K562 (cell line): Measurements from ENCODE around the gene DNM1. TPM values are rescaled to one million over a fixed set of nuclear protein-coding genes. Genes with fewer than 3 reads are reported as not detected.
A peak's percentile ranks its signal among the peaks of the same experiment; 100 is the strongest.

ENCODE experiments used
- ATAC-seq: fragments of 200-7000 bp; cut with Tn5 transposase; 3 replicates; pipeline ENCODE4 v1.9.1; 2020; ENCODE audit warnings: moderate library complexity
- BruUV-seq: library from RNA; stranded (reverse); fragments of 400-500 nt; replicated peaks from 2 replicates; lab custom pipeline; 2021; lab: Mats Ljungman, UMichigan
- CTCF ChIA-PET: fragments of 300-600 bp; formaldehyde crosslinking; extraction: SDS; loops from one replicate; lab custom pipeline; 2021; ENCODE audit warnings: low intra/inter-chr PET ratio; lab: Yijun Ruan, JAX
- POLR2A ChIA-PET: fragments of 300-600, 350-650 bp; sonication (Branson Sonifier 250); formaldehyde crosslinking; extraction: SDS; loops from one replicate; lab custom pipeline; 2021; ENCODE audit warnings: antibody characterized with exemption, inconsistent platforms; lab: Yijun Ruan, JAX
- DNase-seq, 4 experiments: peaks; one replicate each; pipeline versions ENCODE4 v3.0.0 to v3.0.0-alpha.2; 2011 to 2018; ENCODE audit warnings: low spot score in 3 of 4, mixed read lengths in 3 of 4; ENCODE audit errors: extremely low read depth in 1 of 4
- FAIRE-seq: peaks from 2 replicates; lab custom pipeline; 2011; peaks lifted over from hg19 to GRCh38; lab: Jason Lieb, UNC
- H2AFZ ChIP-seq: 2 replicates; pipeline ENCODE4 v1.6.0; 2011; ENCODE audit warnings: low read depth, low read length, control low read depth, inconsistent platforms
- H3K27ac ChIP-seq: fragments of 200-600 bp; 3 replicates; pipeline ENCODE4 v1.8.0; 2011; ENCODE audit warnings: low read depth, mild to moderate bottlenecking, control low read depth, inconsistent platforms, low read length, moderate library complexity, mixed read lengths; ENCODE audit errors: extremely low read depth
- H3K27me3 ChIP-seq, 2 experiments: fragments of 300-600 bp in 1 of 2; 2 replicates in 1 of 2; 3 replicates in 1 of 2; pipeline versions ENCODE4 v1.6.0 to v1.8.0; 2011; ENCODE audit warnings: inconsistent platforms in 2 of 2, low read length in 2 of 2, mild to moderate bottlenecking in 1 of 2, mixed read lengths in 1 of 2, moderate library complexity in 1 of 2; ENCODE audit not compliant: control insufficient read depth in 2 of 2, insufficient read depth in 2 of 2
- H3K36me3 ChIP-seq: fragments of 300-600 bp; 3 replicates; pipeline ENCODE4 v1.8.0; 2011; ENCODE audit warnings: mild to moderate bottlenecking, low read length, inconsistent platforms; ENCODE audit not compliant: control insufficient read depth, insufficient read depth
- H3K4me1 ChIP-seq, 2 experiments: fragments of 200-600 bp in 1 of 2; replicated peaks in 1 of 2; 2 replicates in 1 of 2; 3 replicates in 1 of 2; pipeline versions ENCODE4 v1.5.1 to v1.8.0; 2011; ENCODE audit warnings: inconsistent platforms in 2 of 2, low read length in 2 of 2, mild to moderate bottlenecking in 1 of 2, mixed read lengths in 1 of 2, moderate library complexity in 1 of 2; ENCODE audit not compliant: control insufficient read depth in 2 of 2, insufficient read depth in 2 of 2
- H3K4me2 ChIP-seq: 2 replicates; pipeline ENCODE4 v1.6.1; 2011; ENCODE audit warnings: low read length, control low read depth, inconsistent platforms, mixed read lengths; ENCODE audit not compliant: insufficient read depth
- H3K4me3 ChIP-seq: fragments of 200-600 bp; sonication (generic), shearing (Covaris generic); 2 replicates; pipeline ENCODE4 v1.5.1; 2016; ENCODE audit warnings: control low read depth, inconsistent platforms
- H3K79me2 ChIP-seq: fragments of 200-600 bp; 3 replicates; pipeline ENCODE4 v1.8.0; 2011; ENCODE audit warnings: low read length, inconsistent platforms; ENCODE audit not compliant: control insufficient read depth, insufficient read depth
- H3K9ac ChIP-seq, 2 experiments: 2 replicates each; pipeline versions ENCODE4 v1.6.0 to v1.6.1; 2011; ENCODE audit warnings: low read depth in 2 of 2, low read length in 2 of 2, control low read depth in 1 of 2, inconsistent platforms in 1 of 2, mild to moderate bottlenecking in 1 of 2, mixed read lengths in 1 of 2; ENCODE audit not compliant: insufficient read depth in 1 of 2
- H3K9me1 ChIP-seq: one replicate; pipeline ENCODE4 v1.6.0; 2011; ENCODE audit warnings: inconsistent platforms, mild to moderate bottlenecking, low read length, moderate library complexity; ENCODE audit not compliant: control insufficient read depth, insufficient read depth
- H3K9me3 ChIP-seq: replicated peaks from 2 replicates; pipeline ENCODE4 v1.5.1; 2011; ENCODE audit warnings: low read depth, low read length, inconsistent platforms; ENCODE audit not compliant: control insufficient read depth, insufficient read depth
- H4K20me1 ChIP-seq: replicated peaks from 2 replicates; pipeline ENCODE4 v1.6.1; 2011; ENCODE audit warnings: low read length, inconsistent platforms, mixed read lengths; ENCODE audit not compliant: control insufficient read depth, insufficient read depth
- HBP1 ChIP-seq: fragments of 450-650 bp; formaldehyde crosslinking; IDR thresholded peaks from 2 replicates; pipeline ENCODE4 v1.4.0; 2022; ENCODE audit warnings: missing genetic modification characterization
- HDAC1 ChIP-seq, 2 experiments: fragments of 450-650 bp; IDR thresholded peaks; 2 replicates each; pipeline ENCODE4 v1.6.1; 2016 to 2017; ENCODE audit warnings: inconsistent platforms in 1 of 2, mild to moderate bottlenecking in 1 of 2, moderate library complexity in 1 of 2
- HNRNPLL ChIP-seq: fragments of 200-400 bp; formaldehyde crosslinking; IDR thresholded peaks from 2 replicates; pipeline ENCODE4 v1.6.1; 2017; ENCODE audit warnings: low read length, low read depth, mild to moderate bottlenecking; ENCODE audit not compliant: poor library complexity, severe bottlenecking
- KAT2B ChIP-seq: IDR thresholded peaks from one replicate; pipeline ENCODE4 v1.6.1; 2012; ENCODE audit warnings: low read depth, mild to moderate bottlenecking, control low read depth, inconsistent platforms, low read length, moderate library complexity
- KLF1 ChIP-seq: fragments of 450-650 bp; IDR thresholded peaks from 2 replicates; pipeline ENCODE4 v1.6.1; 2016; ENCODE audit warnings: missing genetic modification characterization, missing compliant biosample characterization
- LARP7 ChIP-seq: fragments of 450-650 bp; IDR thresholded peaks from 2 replicates; pipeline ENCODE4 v1.6.1; 2016
- MAZ ChIP-seq, 2 experiments: fragments of 450-650 bp in 1 of 2; sonication (generic) in 1 of 2; formaldehyde crosslinking; IDR thresholded peaks in 1 of 2; conservative IDR thresholded peaks in 1 of 2; 2 replicates each; pipeline versions ENCODE4 v1.4.0 to v1.5.0; 2020; ENCODE audit warnings: mild to moderate bottlenecking in 1 of 2, missing genetic modification reagents in 1 of 2
- MYC ChIP-seq, 2 experiments: fragments of 250-450 bp in 1 of 2; sonication (Bioruptor Pico) in 1 of 2; IDR thresholded peaks; 2 replicates each; pipeline versions ENCODE4 v1.5.1 to v1.6.1; 2012 to 2021; ENCODE audit warnings: low read depth in 2 of 2, borderline replicate concordance in 1 of 2, improper control_type of control experiment in 1 of 2, low read length in 1 of 2, mild to moderate bottlenecking in 1 of 2, moderate library complexity in 1 of 2
- POLR3G ChIP-seq: IDR thresholded peaks from 2 replicates; pipeline ENCODE4 v1.6.1; 2011; ENCODE audit not compliant: insufficient read length, insufficient replicate concordance; ENCODE audit errors: extremely low read depth
- SAP30 ChIP-seq: fragments of 200-600 bp; sonication (generic); IDR thresholded peaks from 2 replicates; pipeline ENCODE4 v1.6.1; 2012; ENCODE audit warnings: borderline replicate concordance, low read depth, mild to moderate bottlenecking, moderate library complexity, low read length, control low read depth, inconsistent platforms; ENCODE audit not compliant: insufficient read depth, poor library complexity, severe bottlenecking
- SIN3B ChIP-seq: fragments of 450-650 bp; IDR thresholded peaks from 2 replicates; pipeline ENCODE4 v1.6.1; 2017; ENCODE audit warnings: low read depth, mild to moderate bottlenecking, moderate library complexity
- SOX6 ChIP-seq: fragments of 450-650 bp; IDR thresholded peaks from 2 replicates; pipeline ENCODE4 v1.6.1; 2014; ENCODE audit warnings: mild to moderate bottlenecking
- SREBF1 ChIP-seq: fragments of 150-350 bp; IDR thresholded peaks from 2 replicates; pipeline ENCODE4 v1.6.1; 2014; ENCODE audit warnings: antibody characterized with exemption, low read depth, low read length, borderline replicate concordance
- ZNF165 ChIP-seq: fragments of 250-450 bp; sonication (Bioruptor Pico); IDR thresholded peaks from 2 replicates; pipeline ENCODE4 v1.4.0; 2020; ENCODE audit warnings: borderline replicate concordance
- ZNF212 ChIP-seq: fragments of 450-650 bp; formaldehyde crosslinking; IDR thresholded peaks from 2 replicates; pipeline ENCODE4 v1.4.0; 2020; ENCODE audit warnings: mild to moderate bottlenecking
- ZNF583 ChIP-seq: fragments of 250-450 bp; sonication (Bioruptor Pico); IDR thresholded peaks from 2 replicates; pipeline ENCODE4 v1.4.0; 2020
- WGBS: fragments of 100-300 bp; shearing (Covaris generic); methylation state at CpG from one replicate; pipeline ENCODE4 v1.1.6; 2016; ENCODE audit warnings: low coverage, mixed read lengths; ENCODE audit not compliant: insufficient coverage; ENCODE audit errors: missing lambda C conversion rate; 5-methylcytosine and 5-hydroxymethylcytosine counted together
- in situ Hi-C: fragments of 300-500 bp; cut with MboI; formaldehyde crosslinking; loops from 4 replicates; pipeline ENCODE4 v1.15.0; 2018; ENCODE audit warnings: inconsistent platforms, mixed read lengths
- intact Hi-C: fragments of 100-400 bp; cut with micrococcal nuclease; formaldehyde crosslinking; loops from 2 replicates; pipeline ENCODE4 v1.14.2; 2022
- polyA plus RNA-seq, 8 experiments: library from polyadenylated mRNA; depleted of rRNA in 4 of 8; stranded (reverse) in 5 of 8; unstranded in 3 of 8; fragments of >200 nt; fragmentation: Nextera tagmentation in 2 of 8; fragmentation: Illumina TruSeq in 1 of 8; extraction: Ambion mirVana in 2 of 8; extraction: Trizol in 1 of 8; gene quantifications; 2 replicates each; pipeline versions ENCODE4 v1.2.1 to v1.2.3, GENCODE V29; 2011 to 2014; ENCODE audit warnings: inconsistent platforms in 1 of 8, missing spikeins in 1 of 8
- total RNA-seq, 7 experiments: library from RNA; depleted of rRNA in 6 of 7; stranded (reverse); fragments of >200 nt in 6 of 7; fragmentation: Illumina TruSeq in 2 of 7; extraction: Trizol in 2 of 7; gene quantifications; 2 replicates each; pipeline versions ENCODE4 v1.2.1 to v1.2.3, GENCODE V29; 2011 to 2021; ENCODE audit warnings: low replicate concordance in 1 of 7

DNM1 gene
- total and polyA plus RNA-seq, 9 of the 15 experiments (the other 6 are each of a cell fraction or from before 2014, with no cell fraction given), result 0.39 to 23.1 (median 9.1) TPM

- ChIA-PET POLR2A (interaction anchor here (0.6 to 3.4 kb wide), 11 partner anchors 10 to 1066 kb away, joined by 3 to 27 read pairs (median 4); no protein-coding TSS in a partner anchor), CTCF (interaction anchor here (0.6 kb wide), 1 partner anchor 12 kb away, joined by 3 read pairs; no protein-coding TSS in a partner anchor)
- peak overlapping the region; percentile 61 for H3K27ac ChIP-seq
- no peaks in the 10 kb centered on the region for H3K9me3 ChIP-seq
- H4K20me1 ChIP-seq, result peaks cover 5% of the 10 kb centered on the region; the same call in 1 of the 2 replicates
- peak overlapping the region; percentile 83 for H3K4me2 ChIP-seq
- H3K4me1 ChIP-seq, result peaks cover 55 to 70% of the 10 kb centered on the region in 2 experiments
- no peaks in the 10 kb centered on the region for H3K27me3 ChIP-seq
- H3K36me3 ChIP-seq, result peaks cover 23% of the 10 kb centered on the region; the same call in 2 of the 3 replicates
- peak overlapping the region; percentile 72 for H3K4me3 ChIP-seq
- ATAC-seq, result peak; percentile 0; the same call in 2 of the 3 replicates
- BruUV-seq, result no TSS peak
- no peak for FAIRE-seq
- H3K9ac ChIP-seq, result peak overlapping the region; percentile 67 to 96
- H3K9me1 ChIP-seq, result no peaks in the 10 kb centered on the region
- H3K79me2 ChIP-seq, result peaks cover 29% of the 10 kb centered on the region; the same call in 2 of the 3 replicates
- intact Hi-C loops, result loop anchor here (2.0 kb wide), 1 partner anchor 26 kb away; the partner anchor contains the start of genes GOLGA2 and SWI5
- 7% methylated on average over 43 of the region's 43 CpGs for WGBS
- DNase-seq, result peak in 3 of 4 experiments; percentile 29 to 55 (median 36)
- H2AFZ ChIP-seq, result peak overlapping the region; percentile 32
- in situ Hi-C loops, result no loop called here
- TF ChIP-seq LARP7 (peak; percentile 62; the same call in 1 of the 2 replicates), HNRNPLL (peak; percentile 4), ZNF583 (CRISPR knock-in tag) (peak; percentile 64; the same call in 1 of the 2 replicates), SAP30 (peak; percentile 76), KLF1 (tag) (0 out of 2 replicates have a peak, but pooled peaks have one; percentile 7), HDAC1 (IDR thresholded peaks at IDR 0.05) (peak in 1 of 2 experiments; percentile 70; a peak in 1 of 4 replicates), ZNF165 (CRISPR knock-in tag) (peak; percentile 78; the same call in 1 of the 2 replicates), SOX6 (no peak), MYC (IDR thresholded peaks at IDR 0.05; ENCODE audit: low read depth, low read length) (peak; percentile 50), MYC (CRISPR knock-in tag; IDR thresholded peaks at IDR 0.05; ENCODE audit: borderline replicate concordance, low read depth) (peak; percentile 76; the same call in 1 of the 2 replicates), ZNF212 (CRISPR knock-in tag) (0 out of 2 replicates have a peak, but pooled peaks have one; percentile 37), HBP1 (CRISPR knock-in tag) (0 out of 2 replicates have a peak, but pooled peaks have one; percentile 14), SREBF1 (no peak), KAT2B (no peak), POLR3G (no peak), MAZ (CRISPR knock-in tag; conservative IDR thresholded peaks at IDR 0.05 in 1 of 2, IDR thresholded peaks at IDR 0.05 in 1 of 2) (peak in 1 of 2 experiments; percentile 2; a peak in 1 of 4 replicates), SIN3B (no peak)
These were observed 47.9 kb downstream of the DNM1 start for GRCh38 chr9:128250839-128251731.
